Measurements from ENCODE around the gene COPG2. TPM values are rescaled to one million over a fixed set of nuclear protein-coding genes. Genes with fewer than 3 reads are reported as not detected.

Gene COPG2
- total RNA-seq, 1 donor from 2014 or later: 22.9 TPM

- no peak for DNase-seq (ENCODE audit: low spot score)
These were observed 168.1 kb downstream of the COPG2 start for GRCh38 chr7:130500463-130500862.

- DNase-seq (ENCODE audit: low spot score): peak; percentile 60
These were observed 174.1 kb downstream of the COPG2 start for GRCh38 chr7:130494431-130494858.

GRCh38 chr7:130493275-130493873 lies 175.2 kb downstream of the COPG2 start:
- peak; percentile 46 for DNase-seq (ENCODE audit: low spot score)

GRCh38 chr7:130492523-130493274 lies 175.8 kb downstream of the COPG2 start:
- DNase-seq (ENCODE audit: low spot score): no peak

GRCh38 chr7:130491841-130492522 lies 176.6 kb downstream of the COPG2 start, which contains the start of gene MEST:
TSS of gene MEST (plus strand) at chr7:130492085. CDS start at chr7:130492314, 229 bp downstream.
- peak; percentile 58 for DNase-seq (ENCODE audit: low spot score)

- DNase-seq (ENCODE audit: low spot score): peak; percentile 46
These were observed 177.4 kb downstream of the COPG2 start for GRCh38 chr7:130490888-130491804.

GRCh38 chr7:130490311-130490791 lies 178.2 kb downstream of the COPG2 start:
- peak; percentile 54 for DNase-seq (ENCODE audit: low spot score)

- DNase-seq (ENCODE audit: low spot score): peak; percentile 97
These were observed 179.2 kb downstream of the COPG2 start for GRCh38 chr7:130489140-130489983.

- DNase-seq (ENCODE audit: low spot score): peak; percentile 47
These were observed 180.0 kb downstream of the COPG2 start for GRCh38 chr7:130488392-130489139.

GRCh38 chr7:130486954-130487436 lies 181.6 kb downstream of the COPG2 start:
- DNase-seq (ENCODE audit: low spot score): peak; percentile 27

- DNase-seq (ENCODE audit: low spot score): peak; percentile 54
These were observed 182.2 kb downstream of the COPG2 start for GRCh38 chr7:130486114-130486953.

GRCh38 chr7:130485734-130486113 lies 182.8 kb downstream of the COPG2 start:
- no peak for DNase-seq (ENCODE audit: low spot score)

GRCh38 chr7:130483031-130483430 lies 185.5 kb downstream of the COPG2 start:
- DNase-seq (ENCODE audit: low spot score): no peak

- DNase-seq (ENCODE audit: low spot score): peak; percentile 69
These were observed 186.7 kb downstream of the COPG2 start for GRCh38 chr7:130481898-130482297.

GRCh38 chr7:130479716-130480400 lies 188.7 kb downstream of the COPG2 start:
- no peak for DNase-seq (ENCODE audit: low spot score)

GRCh38 chr7:130478991-130479390 lies 189.6 kb downstream of the COPG2 start:
- DNase-seq (ENCODE audit: low spot score): no peak

- peak; percentile 23 for DNase-seq (ENCODE audit: low spot score)
These were observed 192.0 kb downstream of the COPG2 start for GRCh38 chr7:130476297-130477150.

Measured in umbilical cord (tissue), 2 donors.